NCI-H226 (cell line): ENCODE results near the gene BMP8A.
"Not testable (repeated sequence)": the region's sequence is repeated elsewhere in the genome, so short reads cannot be mapped to it uniquely, and the experiment has no call there.

ENCODE experiments used
- DNase-seq: peaks from one replicate; pipeline ENCODE4 v3.0.0-alpha.2; 2015

The BMP8A gene, protein sequence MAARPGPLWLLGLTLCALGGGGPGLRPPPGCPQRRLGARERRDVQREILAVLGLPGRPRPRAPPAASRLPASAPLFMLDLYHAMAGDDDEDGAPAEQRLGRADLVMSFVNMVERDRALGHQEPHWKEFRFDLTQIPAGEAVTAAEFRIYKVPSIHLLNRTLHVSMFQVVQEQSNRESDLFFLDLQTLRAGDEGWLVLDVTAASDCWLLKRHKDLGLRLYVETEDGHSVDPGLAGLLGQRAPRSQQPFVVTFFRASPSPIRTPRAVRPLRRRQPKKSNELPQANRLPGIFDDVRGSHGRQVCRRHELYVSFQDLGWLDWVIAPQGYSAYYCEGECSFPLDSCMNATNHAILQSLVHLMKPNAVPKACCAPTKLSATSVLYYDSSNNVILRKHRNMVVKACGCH

DNA sequence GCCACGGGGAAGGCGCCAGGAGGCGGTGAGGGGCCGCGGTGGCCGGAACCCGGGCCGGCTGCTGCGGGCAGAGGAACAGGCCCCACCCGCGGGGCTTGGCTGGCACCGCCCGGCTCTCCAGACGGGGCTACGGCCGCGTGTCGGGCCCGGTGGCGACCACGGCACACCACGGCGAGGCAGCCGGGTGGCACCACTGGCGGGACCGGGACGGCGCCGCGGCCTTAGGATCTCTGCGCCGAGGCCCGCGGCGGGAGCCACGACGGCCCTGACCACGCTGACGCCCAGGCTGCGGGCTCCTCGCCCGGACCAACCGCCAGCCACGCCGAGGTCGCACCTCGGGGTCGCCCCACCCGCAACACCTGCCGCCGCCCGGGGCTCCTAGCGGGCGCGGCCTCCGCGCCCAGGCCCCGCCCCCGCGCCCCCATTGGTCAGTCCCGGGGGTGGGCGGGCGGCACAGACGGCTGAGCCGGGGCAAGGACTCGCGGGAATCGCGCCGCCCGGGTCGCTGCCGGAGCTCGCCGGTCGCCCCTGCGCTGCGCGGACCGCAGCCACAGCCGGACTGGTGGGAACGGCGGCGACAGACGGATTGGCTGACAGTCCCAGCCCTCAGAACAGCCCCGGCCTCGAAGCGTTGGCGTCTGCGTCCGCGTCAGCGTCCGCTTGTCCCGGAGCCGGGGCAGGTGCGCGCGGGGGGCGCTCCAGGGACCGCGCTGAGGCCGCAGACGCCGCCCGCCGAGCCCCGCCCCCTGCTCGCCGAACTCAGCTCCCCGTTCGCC, at the start of gene BMP8A:
TSS of gene BMP8A (plus strand) at position 491 of the 776 bp plus-strand sequence. CDS start 356 bp downstream, outside the sequence.
- peak; percentile 38 for DNase-seq

DNA sequence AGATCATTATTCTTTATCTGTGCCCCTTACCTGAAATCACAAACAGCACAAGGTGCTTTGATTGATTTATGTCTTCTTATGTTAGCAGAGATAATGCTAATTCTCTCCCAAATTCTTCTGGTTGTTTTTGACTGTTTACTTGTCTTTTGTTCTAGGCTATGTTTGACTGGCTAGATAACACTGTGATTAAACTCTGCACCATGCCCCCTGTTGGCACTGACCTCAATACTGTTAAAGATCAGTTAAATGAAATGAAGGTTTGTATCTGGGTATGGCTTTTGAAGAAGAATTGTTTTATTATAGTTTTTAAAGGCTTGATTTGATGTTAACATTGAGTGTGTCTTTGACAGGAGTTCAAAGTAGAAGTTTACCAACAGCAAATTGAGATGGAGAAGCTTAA, 49.6 kb upstream of the BMP8A start:
- DNase-seq, result no peak

DNA sequence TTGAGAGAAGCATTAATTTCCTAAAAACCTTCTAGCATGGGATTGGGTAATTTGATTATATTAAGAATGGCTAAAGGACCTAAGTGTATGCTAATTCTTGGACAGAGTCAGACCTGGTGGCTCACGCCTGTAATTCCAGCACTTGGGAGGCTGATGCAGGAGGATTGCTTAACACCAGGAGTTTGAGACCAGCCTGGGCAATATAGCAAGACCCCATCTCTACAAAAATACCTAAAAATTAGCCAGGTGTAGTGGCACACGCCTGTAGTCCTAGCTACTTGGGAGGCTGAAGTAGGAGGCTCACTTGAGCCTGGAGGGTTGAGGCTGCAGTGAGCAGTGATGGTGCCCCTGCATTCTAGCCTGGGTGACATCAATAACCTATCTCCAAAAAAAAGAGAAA, 45.9 kb upstream of the BMP8A start:
- no peak for DNase-seq

DNA sequence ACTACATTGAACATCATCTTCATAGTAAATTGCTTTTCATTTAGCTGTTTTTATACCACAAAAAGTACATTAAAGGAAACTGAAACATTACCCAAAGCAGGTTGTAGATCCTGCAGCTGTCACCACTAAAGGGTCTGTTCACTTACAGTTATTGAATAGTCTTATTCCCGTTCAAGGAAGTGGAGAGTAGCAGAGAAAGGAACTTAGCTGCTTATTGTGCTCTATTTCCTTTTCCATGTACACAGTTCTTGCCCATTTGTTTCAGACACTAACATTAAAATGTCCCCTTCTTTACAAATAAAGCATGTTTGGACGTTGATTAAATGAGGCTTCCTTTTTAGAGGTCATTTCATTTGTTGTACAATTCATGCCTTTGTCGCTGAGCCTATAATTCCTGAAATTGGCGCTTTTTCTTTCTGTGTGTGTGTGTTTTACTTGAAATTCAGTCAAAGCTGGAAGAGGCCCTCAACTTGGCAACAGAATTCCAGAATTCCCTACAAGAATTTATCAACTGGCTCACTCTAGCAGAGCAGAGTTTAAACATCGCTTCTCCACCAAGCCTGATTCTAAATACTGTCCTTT, 44.4 kb upstream of the BMP8A start:
- no peak for DNase-seq

DNA sequence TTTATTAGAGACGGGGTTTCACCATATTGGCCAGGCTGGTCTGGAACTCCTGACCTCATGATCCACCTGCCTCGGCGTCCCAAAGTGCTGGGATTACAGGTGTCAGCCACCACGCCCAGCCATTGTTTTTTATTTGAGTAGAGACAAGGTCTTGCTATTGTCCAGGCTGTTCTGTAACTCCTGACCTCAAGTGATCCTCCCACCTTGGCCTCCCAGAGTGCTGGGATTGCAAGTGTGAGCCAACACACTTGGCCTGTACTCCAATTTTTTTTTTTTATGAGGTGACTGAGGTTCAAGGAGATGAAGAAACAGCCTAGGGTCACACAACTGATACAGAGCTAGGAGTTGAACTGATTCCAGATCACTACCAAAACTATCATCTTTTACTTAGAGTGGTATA, 41.4 kb upstream of the BMP8A start:
- peak; percentile 17 for DNase-seq

DNA sequence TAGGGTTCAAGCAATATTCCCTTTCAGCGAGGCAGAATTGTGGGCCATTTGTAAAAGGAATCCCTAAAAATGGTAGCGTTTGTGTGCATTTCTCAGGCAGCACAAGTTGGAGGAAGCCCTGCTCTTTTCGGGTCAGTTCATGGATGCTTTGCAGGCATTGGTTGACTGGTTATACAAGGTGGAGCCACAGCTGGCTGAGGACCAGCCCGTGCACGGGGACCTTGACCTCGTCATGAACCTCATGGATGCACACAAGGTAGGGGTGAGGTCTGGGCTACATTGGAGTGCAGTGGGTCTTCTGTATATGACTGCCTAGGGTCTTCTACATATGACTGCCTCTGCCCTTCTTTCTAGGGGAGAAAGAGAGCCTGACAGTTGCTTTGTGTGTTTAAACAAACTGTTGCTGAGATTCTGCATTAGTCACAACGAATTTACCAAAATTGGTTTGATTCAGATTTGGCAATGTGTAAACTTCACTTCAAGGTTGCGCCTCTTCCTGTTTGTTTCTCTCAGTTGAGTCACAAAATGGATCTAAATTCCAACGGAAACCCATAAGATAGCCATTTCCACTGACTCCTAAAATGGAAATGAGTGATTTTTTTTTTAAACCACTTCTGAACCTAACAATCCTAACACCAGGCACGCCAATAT, 40.4 kb upstream of the BMP8A start:
- DNase-seq, result peak; percentile 9

DNA sequence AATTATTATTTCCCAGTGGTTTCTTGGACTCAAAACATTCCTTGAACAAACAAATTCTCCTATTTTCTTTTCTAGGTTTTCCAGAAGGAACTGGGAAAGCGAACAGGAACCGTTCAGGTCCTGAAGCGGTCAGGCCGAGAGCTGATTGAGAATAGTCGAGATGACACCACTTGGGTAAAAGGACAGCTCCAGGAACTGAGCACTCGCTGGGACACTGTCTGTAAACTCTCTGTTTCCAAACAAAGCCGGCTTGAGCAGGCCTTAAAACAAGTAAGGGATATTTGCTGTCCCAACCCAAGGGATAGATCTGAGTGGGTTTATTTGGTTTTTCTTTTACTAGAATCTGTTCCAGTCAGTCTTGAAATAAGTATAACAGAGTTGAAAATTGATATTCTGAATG, 39.4 kb upstream of the BMP8A start:
- no peak for DNase-seq

DNA sequence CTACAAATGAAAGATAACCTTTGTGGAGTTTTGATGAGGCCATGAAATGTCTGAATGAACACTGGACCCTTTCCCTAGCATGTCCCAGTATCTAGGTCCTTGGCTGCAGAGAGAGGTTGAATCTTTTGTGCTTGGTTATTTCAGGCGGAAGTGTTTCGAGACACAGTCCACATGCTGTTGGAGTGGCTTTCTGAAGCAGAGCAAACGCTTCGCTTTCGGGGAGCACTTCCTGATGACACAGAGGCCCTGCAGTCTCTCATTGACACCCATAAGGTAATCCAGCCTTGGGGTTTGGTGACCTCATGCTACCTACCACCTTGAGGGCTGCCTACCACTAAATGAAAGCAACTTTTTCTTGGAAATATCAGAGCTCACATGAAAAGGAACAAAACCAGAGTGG, 38.9 kb upstream of the BMP8A start:
- DNase-seq, result no peak

DNA sequence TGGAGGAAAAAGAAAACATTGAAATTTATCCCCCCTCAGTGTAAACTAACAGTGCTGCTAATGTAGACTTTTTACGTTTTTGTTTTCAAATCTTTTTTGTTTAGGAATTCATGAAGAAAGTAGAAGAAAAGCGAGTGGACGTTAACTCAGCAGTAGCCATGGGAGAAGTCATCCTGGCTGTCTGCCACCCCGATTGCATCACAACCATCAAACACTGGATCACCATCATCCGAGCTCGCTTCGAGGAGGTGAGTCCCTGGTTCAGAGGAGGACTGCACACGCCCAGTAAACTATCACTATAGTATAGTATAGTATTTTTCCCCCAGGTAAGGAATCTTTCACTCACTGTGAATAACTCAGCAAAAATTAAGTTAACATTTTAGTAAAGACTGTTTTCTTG, 37.8 kb upstream of the BMP8A start:
- DNase-seq, result peak; percentile 42

DNA sequence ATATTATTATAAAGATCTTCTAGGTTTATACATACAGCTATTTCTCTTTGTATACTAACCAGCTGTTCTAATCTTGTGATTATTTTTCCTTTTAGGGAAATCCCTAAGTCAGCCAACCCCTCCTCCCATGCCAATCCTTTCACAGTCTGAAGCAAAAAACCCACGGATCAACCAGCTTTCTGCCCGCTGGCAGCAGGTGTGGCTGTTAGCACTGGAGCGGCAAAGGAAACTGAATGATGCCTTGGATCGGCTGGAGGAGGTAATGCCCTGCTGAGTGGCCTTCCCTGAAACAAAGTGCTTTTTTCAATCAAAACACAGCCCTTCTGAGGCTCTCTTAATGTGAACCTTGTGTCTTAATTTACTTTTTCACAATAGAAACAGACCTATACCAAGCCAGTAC, 32.4 kb upstream of the BMP8A start:
- no peak for DNase-seq

DNA sequence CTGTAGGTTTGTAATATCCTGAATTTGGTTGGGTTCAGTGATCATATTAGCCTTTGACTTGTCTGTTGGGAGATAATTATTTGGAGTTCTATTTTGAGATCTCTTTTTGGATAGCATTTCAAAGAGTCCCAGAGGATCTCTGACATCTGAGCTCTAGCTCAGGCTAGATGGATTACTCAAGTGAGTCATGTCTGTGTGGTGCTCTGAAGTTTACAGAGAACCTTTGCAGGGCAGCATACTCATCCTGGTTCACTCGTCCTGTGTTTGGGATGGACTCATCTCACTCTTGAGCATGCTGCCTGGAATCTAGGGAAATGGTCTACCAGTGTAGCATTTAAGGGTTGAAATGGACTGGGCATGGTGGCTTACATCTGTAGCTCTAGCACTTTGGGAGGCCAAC, 29.4 kb upstream of the BMP8A start:
- no peak for DNase-seq

DNA sequence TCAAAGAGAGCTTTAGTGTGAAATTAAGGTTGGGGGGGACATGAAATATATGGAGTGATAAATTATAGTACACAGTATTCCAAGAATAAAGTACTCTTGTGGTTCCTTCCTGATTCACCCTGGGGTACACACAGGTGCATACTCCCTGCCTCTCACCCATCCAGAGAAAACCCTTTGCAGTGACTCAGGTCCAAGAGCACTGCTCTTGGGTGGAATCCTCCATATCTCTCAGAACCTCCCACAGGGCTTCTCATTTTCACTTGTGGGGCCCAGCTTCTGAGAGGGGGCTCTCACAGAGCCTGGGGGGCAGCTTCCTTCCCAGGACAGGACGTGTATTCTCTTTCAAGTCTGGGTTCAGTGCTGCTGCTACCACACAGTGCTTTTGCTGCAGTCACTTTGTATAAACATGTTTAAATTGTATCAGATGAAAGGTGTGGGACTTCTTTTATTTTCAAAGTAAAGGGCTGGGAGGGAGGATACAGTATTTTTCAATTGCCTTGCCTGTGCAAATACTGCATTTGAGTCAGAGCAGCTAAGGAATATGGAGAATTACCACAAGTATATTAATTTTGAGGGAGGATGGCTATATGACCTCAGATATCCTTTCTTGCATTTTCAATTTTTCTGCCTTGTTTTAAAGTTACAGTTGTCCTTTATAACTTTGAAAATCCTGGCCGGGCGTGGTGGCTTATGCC, 24.9 kb upstream of the BMP8A start:
- no peak for DNase-seq

DNA sequence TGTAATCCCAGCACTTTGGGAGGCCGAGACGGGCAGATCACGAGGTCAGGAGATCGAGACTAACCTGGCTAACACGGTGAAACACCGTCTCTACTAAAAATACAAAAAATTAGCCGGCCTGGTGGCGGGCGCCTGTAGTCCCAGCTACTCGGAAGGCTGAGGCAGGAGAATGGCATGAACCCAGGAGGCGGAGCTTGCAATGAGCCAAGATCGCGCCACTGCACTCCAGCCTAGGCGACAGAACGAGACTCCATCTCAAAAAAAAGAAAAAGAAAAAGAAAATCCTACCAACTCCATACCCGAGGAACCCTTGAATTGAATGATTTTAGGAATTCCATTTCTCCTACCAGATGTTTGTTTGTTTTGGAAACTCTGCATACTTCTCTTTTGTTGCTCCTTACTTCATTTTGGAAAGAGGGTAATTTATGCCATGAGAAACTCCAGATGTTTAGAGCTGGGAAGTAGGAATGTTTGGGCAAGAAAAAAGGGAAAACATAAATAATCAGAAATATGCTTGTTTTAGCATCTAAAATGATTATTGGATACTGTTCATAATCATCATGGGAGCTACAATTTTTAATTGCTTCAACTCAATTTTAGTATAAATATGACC, 24.2 kb upstream of the BMP8A start:
- not testable (repeated sequence) for DNase-seq

DNA sequence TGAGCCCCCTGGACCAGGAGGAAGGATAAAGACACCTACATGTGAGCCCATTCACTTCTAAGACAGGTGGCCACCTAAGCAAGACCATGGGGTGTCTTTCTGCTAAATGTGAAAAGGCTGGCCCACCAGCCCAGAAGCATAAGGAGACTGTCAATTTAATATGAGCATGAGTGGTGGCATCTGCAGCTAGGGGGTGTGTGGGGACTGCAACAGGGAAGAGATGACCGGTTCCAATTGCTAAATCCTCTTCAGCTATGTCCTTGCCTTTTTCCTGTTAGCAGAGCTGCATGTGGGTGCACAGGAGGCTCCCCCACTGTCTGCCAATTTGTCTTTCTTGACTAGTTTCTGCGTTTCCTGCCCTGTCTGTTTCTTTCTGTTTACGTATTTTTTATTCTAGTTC, 22.3 kb upstream of the BMP8A start:
- DNase-seq, result no peak

DNA sequence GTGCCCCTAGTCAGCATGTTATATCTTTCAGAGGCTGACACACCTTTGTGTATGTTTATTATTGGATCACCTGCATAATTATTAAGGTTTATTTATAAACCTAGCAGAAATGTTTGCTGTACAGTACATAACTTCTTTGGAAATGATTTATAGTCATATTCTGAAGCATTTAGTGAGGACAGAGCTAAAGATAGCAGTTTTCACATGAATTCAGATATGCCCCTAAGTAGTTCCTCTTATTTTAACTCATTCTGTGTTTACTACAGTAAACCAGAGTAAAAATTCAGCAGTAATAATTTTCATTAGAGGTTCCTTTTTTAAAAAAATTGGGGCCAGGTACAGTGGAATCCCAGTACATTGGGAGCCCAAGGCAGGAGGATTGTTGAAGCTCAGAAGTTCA, 21.4 kb upstream of the BMP8A start:
- no peak for DNase-seq

DNA sequence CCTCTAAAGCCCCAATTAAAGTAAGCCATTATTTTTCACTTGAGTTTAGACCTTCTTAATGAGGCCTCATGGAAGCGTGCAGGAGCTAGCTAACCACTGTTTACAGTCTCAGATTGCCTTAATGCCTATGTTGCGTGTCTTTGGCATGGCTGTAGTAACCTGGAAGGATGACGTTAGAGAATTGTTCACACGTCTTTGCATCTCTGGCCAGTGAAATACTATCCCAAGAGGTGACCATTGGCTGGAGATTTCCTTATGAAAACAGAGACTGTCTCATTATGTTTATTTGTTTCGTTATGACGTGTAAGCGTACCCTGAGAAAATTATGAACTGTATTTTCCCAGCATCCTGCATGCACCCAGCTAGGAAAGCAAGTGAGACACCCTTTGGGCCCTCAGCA, 18.6 kb upstream of the BMP8A start:
- DNase-seq, result no peak

DNA sequence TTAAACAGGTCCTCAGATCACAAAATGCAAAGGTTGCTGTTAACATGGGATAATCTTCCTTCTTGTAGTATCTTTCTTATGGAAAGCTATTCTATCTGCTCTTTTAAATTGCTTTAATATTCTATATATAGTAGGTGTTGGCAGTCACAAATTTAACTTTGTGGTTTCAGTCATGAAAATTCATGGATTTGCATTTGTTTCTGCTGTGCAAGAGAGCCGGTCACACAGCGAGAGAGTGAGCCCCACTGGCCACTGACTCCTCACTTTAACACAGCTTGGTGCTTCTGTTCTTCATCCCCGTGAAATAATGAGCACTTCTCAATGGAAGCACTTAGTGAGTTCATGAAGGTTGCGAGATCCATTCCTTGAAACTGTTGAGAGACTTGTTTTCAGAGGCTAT, 18.1 kb upstream of the BMP8A start:
- no peak for DNase-seq

DNA sequence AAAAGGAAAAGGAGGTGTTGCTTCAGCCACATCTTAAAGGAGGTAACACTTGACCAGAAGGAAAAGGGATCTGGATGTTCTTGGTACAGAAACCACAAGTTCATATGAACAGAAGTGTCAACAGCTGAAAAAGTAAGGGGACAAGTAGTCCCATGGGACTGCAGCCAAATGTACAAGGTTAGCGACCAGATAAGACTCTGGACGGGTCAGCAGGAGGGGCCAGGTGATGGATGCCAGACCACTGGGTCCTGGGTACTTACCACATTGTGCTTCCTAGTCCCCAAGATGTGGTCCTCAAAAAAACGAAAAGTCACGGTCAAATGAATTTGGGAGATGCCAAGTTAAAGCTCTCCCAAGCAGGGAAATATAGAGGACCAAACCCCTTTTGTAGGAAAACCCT, 16.6 kb upstream of the BMP8A start:
- no peak for DNase-seq

DNA sequence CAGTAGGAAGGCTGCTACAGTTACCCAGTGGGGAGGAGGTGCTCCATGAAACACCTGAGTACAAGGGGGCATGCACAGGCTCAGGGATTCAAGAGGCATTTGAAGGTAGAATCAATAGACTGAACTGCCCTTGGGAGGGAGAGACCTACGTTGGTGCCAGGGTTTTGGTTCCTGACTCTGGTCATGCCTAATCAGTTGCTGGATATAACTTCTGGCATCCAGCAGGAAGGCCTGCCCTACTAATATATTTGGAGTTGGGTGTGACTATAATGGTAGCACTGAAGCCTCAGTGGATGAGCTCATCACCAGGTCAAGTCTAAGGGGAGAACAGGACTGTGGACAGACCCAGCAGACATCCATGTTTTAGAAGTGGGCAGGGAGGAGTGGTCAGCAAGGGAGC, 15.9 kb upstream of the BMP8A start:
- not testable (repeated sequence) for DNase-seq

DNA sequence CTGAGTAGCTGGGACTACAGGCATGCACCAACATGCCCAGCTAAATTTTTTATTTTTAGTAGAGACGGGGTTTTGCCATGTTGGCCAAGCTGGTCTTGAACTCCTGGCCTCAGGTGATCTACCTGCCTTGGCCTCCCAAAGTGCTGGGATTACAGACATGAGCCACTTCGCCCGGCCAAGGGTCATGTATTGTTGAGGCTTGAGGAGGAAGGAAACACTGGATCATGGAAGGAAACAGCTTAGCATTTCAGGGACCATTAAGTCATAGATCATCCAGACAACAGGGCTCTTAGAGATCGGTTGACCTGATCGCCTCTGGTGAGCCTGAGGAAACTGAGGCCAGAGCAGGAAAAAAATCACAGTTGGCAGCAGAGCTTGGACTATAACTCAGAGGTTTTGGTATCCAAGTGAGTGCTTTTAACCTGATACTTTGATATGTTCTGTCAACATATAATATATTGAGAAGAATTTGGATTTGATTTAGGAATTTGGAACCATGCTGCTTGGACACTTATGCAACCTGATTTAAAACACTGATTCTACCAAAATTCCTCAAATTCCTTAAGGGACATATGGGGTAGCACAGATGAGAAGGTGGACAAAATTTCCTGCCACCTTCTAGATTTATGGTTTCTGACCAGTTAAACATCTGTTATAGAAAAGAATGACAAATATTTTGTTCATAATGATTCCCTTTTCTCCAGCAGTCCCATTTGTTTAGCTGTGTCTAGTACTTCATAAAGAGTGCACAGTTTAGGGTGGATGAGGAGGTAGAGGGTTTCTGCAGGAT, 13.1 kb upstream of the BMP8A start:
- no peak for DNase-seq

DNA sequence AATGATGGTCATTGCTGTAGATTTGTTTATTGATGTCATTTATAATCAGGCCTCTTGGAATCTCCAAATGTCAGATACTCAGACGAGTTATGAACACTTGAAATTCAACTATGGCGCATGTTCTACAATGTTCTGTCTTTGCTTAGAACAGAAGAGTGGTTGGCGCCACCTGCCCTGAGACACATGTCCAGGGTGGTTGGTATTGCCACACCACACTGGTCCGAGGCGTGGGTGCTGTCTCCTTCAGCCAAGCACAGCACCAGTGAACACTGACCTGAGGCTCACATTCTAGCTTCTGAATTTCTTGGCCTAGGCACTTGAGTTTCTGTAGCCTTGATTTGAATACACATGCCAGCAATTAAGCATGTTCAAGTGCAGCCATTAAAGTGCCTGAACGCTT, 10.1 kb upstream of the BMP8A start:
- DNase-seq, result no peak

DNA sequence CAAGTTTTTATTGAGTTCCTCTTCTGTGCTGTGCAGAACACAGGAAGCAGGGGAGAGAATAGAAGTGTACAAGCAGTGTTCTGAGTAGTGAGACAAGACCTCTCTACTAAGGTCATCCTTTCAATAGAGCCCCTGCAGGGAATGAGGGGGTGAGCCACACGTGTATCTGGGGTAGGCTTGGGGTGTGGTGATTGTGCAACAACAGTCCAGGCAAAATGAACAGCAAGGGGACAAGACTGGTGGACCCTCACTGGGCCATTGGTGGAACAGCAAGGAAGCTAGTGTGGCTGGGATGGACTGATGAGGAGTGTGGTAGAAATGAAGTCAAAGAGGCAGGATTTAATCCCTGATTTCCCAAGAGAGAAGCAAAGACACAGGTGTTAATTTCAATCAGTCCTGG, 8.2 kb upstream of the BMP8A start:
- no peak for DNase-seq
